Measurements from ENCODE around the gene MAIP1. TPM values are rescaled to one million over a fixed set of nuclear protein-coding genes. Genes with fewer than 3 reads are reported as not detected.

The MAIP1 gene
- total and polyA plus RNA-seq, 2 donors (not counting 1 experiment from before 2014, with no cell fraction given) = 14.5 to 24.8 TPM

DNA sequence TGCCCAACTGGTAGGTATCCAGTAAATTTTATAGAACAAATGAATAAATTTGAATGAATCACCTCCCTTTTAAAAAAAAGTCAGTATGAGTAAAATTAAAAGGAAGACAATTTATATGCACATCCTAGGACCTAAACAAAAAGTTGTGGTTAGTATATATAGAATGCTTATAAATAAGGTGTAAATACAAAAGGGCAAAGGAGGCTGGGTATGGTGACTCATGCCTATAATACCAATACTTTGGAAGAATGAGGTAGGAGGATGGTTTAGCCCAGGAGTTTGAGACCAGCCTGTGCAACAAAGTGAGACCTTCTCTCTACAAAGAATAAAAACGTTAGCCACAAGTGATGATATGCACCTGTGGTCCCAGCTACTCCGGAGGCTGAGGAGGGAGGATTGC, 31.5 kb upstream of the MAIP1 start:
- no peaks in the 10 kb centered on the region for H3K4me1 ChIP-seq (ENCODE audit: control insufficient read depth, extremely low read depth, insufficient read depth, low read length)
- no peak for DNase-seq (ENCODE audit: low read depth in 2 of 2)
- no peaks in the 10 kb centered on the region for H3K9me3 ChIP-seq (ENCODE audit: control insufficient read depth, insufficient read depth, low read depth, low read length)
- no peak overlapping the region for H2AFZ ChIP-seq (ENCODE audit: low read length)
- no peak overlapping the region for H3K27ac ChIP-seq (ENCODE audit: insufficient read depth, low read length)
- H3K4me3 ChIP-seq (replicated peaks in 1 of 4; ENCODE audit: control extremely low read depth in 1 of 4, insufficient read depth in 1 of 4, low read depth in 3 of 4, low read length in 4 of 4) = no peak overlapping the region
- H3K4me2 ChIP-seq (ENCODE audit: extremely low read depth, insufficient read depth, low read length) = no peak overlapping the region
- H3K9ac ChIP-seq (ENCODE audit: insufficient read depth, low read length) = no peak overlapping the region
- H4K20me1 ChIP-seq (ENCODE audit: control insufficient read depth, extremely low read depth, insufficient read depth, low read length) = no peaks in the 10 kb centered on the region
- H3K27me3 ChIP-seq (ENCODE audit: control insufficient read depth, insufficient read depth, low read length) = no peaks in the 10 kb centered on the region
- peaks cover 44% of the 10 kb centered on the region for H3K79me2 ChIP-seq (ENCODE audit: control insufficient read depth, insufficient read depth, low read length)
- H3K36me3 ChIP-seq (ENCODE audit: control insufficient read depth, insufficient read depth, low read length) = no peaks in the 10 kb centered on the region
- TF ChIP-seq, protein P1, sequence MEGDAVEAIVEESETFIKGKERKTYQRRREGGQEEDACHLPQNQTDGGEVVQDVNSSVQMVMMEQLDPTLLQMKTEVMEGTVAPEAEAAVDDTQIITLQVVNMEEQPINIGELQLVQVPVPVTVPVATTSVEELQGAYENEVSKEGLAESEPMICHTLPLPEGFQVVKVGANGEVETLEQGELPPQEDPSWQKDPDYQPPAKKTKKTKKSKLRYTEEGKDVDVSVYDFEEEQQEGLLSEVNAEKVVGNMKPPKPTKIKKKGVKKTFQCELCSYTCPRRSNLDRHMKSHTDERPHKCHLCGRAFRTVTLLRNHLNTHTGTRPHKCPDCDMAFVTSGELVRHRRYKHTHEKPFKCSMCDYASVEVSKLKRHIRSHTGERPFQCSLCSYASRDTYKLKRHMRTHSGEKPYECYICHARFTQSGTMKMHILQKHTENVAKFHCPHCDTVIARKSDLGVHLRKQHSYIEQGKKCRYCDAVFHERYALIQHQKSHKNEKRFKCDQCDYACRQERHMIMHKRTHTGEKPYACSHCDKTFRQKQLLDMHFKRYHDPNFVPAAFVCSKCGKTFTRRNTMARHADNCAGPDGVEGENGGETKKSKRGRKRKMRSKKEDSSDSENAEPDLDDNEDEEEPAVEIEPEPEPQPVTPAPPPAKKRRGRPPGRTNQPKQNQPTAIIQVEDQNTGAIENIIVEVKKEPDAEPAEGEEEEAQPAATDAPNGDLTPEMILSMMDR (conservative IDR thresholded peaks at IDR 0.05 in 1 of 2, IDR thresholded peaks at IDR 0.05 in 1 of 2; ENCODE audit: low read depth in 1 of 2, low read length in 2 of 2) = no peak
- no peak for TF ChIP-seq EZH2 (IDR thresholded peaks at IDR 0.05; ENCODE audit: low read length, missing control alignments)

DNA sequence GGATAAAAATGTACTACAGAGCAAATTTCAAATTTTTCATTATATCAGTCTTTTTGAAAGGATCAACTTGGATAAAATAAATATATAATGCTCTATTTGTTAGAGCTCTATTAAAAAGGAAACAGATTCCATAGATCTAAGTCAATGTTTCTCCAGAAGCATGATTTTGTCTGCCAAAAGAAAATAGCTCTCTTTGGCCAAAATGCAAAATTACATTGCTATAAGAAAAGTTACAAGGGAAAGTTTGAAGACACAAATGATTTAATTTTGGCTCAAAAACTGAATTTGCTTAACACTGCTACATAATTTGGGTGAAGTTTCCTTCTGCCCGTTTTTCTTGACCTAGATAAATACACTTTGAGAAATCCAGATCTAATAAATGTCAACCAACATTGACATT, 28.6 kb upstream of the MAIP1 start:
- Histone ChIP-seq H3K36me3 (ENCODE audit: control insufficient read depth, insufficient read depth, low read length) (peaks cover 2% of the 10 kb centered on the region), H3K27me3 (ENCODE audit: control insufficient read depth, insufficient read depth, low read length) (no peaks in the 10 kb centered on the region), H3K79me2 (ENCODE audit: control insufficient read depth, insufficient read depth, low read length) (peaks cover 21% of the 10 kb centered on the region), H4K20me1 (ENCODE audit: control insufficient read depth, extremely low read depth, insufficient read depth, low read length) (no peaks in the 10 kb centered on the region), H3K9ac (ENCODE audit: insufficient read depth, low read length) (no peak overlapping the region), H3K27ac (ENCODE audit: insufficient read depth, low read length) (no peak overlapping the region), H2AFZ (ENCODE audit: low read length) (no peak overlapping the region), H3K4me3 (replicated peaks in 1 of 4; ENCODE audit: control extremely low read depth in 1 of 4, insufficient read depth in 1 of 4, low read depth in 3 of 4, low read length in 4 of 4) (no peak overlapping the region), H3K9me3 (ENCODE audit: control insufficient read depth, insufficient read depth, low read depth, low read length) (no peaks in the 10 kb centered on the region), H3K4me1 (ENCODE audit: control insufficient read depth, extremely low read depth, insufficient read depth, low read length) (no peaks in the 10 kb centered on the region), H3K4me2 (ENCODE audit: extremely low read depth, insufficient read depth, low read length) (no peak overlapping the region)
- peak in 1 of 2 donors; percentile 8 for DNase-seq (ENCODE audit: low read depth in 2 of 2)
- no peak for TF ChIP-seq EZH2 (IDR thresholded peaks at IDR 0.05; ENCODE audit: low read length, missing control alignments)
- TF ChIP-seq, protein P1 (conservative IDR thresholded peaks at IDR 0.05 in 1 of 2, IDR thresholded peaks at IDR 0.05 in 1 of 2; ENCODE audit: low read depth in 1 of 2, low read length in 2 of 2) = no peak

DNA sequence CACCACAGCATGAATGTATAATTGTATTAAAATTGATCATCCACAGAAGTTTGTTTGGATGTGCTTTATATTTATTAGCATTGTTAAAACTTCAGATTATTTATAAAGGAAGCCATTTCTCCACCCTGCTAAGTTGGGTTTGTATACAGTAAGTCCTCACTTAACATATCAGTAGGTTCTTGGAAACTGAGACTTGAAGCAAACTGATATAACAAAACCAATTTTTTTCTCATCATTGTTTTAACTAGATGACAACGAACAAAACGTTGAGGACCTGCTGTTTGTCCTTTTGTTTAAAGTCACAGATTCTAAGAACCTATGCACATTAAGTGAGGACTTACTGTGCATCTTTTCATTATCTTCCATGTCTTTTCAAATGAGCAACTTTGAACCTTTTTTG, 27.2 kb upstream of the MAIP1 start:
- peaks cover 11% of the 10 kb centered on the region for H3K79me2 ChIP-seq (ENCODE audit: control insufficient read depth, insufficient read depth, low read length)
- H3K36me3 ChIP-seq (ENCODE audit: control insufficient read depth, insufficient read depth, low read length) = peaks cover 2% of the 10 kb centered on the region

More for the DNA sequence above, 27.2 kb upstream of the MAIP1 start:
- Histone ChIP-seq H3K4me2 (ENCODE audit: extremely low read depth, insufficient read depth, low read length) (no peak overlapping the region), H3K9ac (ENCODE audit: insufficient read depth, low read length) (no peak overlapping the region), H3K4me1 (ENCODE audit: control insufficient read depth, extremely low read depth, insufficient read depth, low read length) (no peaks in the 10 kb centered on the region), H4K20me1 (ENCODE audit: control insufficient read depth, extremely low read depth, insufficient read depth, low read length) (no peaks in the 10 kb centered on the region), H3K27me3 (ENCODE audit: control insufficient read depth, insufficient read depth, low read length) (no peaks in the 10 kb centered on the region), H2AFZ (ENCODE audit: low read length) (no peak overlapping the region), H3K4me3 (replicated peaks in 1 of 4; ENCODE audit: control extremely low read depth in 1 of 4, insufficient read depth in 1 of 4, low read depth in 3 of 4, low read length in 4 of 4) (no peak overlapping the region), H3K27ac (ENCODE audit: insufficient read depth, low read length) (no peak overlapping the region), H3K9me3 (ENCODE audit: control insufficient read depth, insufficient read depth, low read depth, low read length) (no peaks in the 10 kb centered on the region)
- TF ChIP-seq, protein P1 (conservative IDR thresholded peaks at IDR 0.05 in 1 of 2, IDR thresholded peaks at IDR 0.05 in 1 of 2; ENCODE audit: low read depth in 1 of 2, low read length in 2 of 2) = no peak
- TF ChIP-seq EZH2 (IDR thresholded peaks at IDR 0.05; ENCODE audit: low read length, missing control alignments) = no peak
- DNase-seq (ENCODE audit: low read depth in 2 of 2) = no peak

All from fibroblast of lung (primary cell).